Keratinocyte (primary cell): ENCODE results near the gene ANKS1B. TPM values are rescaled to one million over a fixed set of nuclear protein-coding genes. Genes with fewer than 3 reads are reported as not detected.

Experiments
- DNase-seq: peaks from one replicate; pipeline ENCODE4 v3.0.0-alpha.2; 2011; ENCODE audit warnings: low read depth, missing footprints, low spot score
- FAIRE-seq: peaks from 2 replicates; lab custom pipeline; 2011; peaks lifted over from hg19 to GRCh38; lab: Jason Lieb, UNC
- H2AFZ ChIP-seq: 2 replicates; pipeline ENCODE4 v1.6.0; 2012; ENCODE audit warnings: low read length, control low read depth, inconsistent platforms; ENCODE audit not compliant: control insufficient read depth
- H3K27ac ChIP-seq: 2 replicates; pipeline ENCODE4 v1.5.1; 2011; ENCODE audit warnings: low read length; ENCODE audit not compliant: control insufficient read depth, insufficient read depth
- H3K27me3 ChIP-seq: 3 replicates; pipeline ENCODE4 v1.6.0; 2011; ENCODE audit warnings: low read length; ENCODE audit not compliant: control insufficient read depth, insufficient read depth; ENCODE audit errors: extremely low read depth
- H3K36me3 ChIP-seq, 2 experiments: 2 replicates in 1 of 2; 3 replicates in 1 of 2; pipeline ENCODE4 v1.5.1; 2011; ENCODE audit warnings: low read length in 2 of 2, mild to moderate bottlenecking in 1 of 2; ENCODE audit not compliant: control insufficient read depth in 2 of 2, insufficient read depth in 2 of 2; ENCODE audit errors: extremely low read depth in 1 of 2
- H3K4me1 ChIP-seq: 3 replicates; pipeline ENCODE4 v1.5.1; 2011; ENCODE audit warnings: low read length; ENCODE audit not compliant: control insufficient read depth, insufficient read depth; ENCODE audit errors: extremely low read depth
- H3K4me2 ChIP-seq: 3 replicates; pipeline ENCODE4 v1.6.0; 2011; ENCODE audit warnings: low read depth, low read length; ENCODE audit not compliant: control insufficient read depth, insufficient read depth; ENCODE audit errors: extremely low read depth
- H3K4me3 ChIP-seq, 3 experiments: fragments of 200-600 bp in 1 of 3; sonication (generic) in 1 of 3; 2 replicates in 2 of 3; 3 replicates in 1 of 3; pipeline ENCODE4 v1.5.1; 2011 to 2016; ENCODE audit warnings: low read length in 3 of 3, mild to moderate bottlenecking in 3 of 3, control low read depth in 2 of 3, inconsistent platforms in 1 of 3, low read depth in 1 of 3, mixed read lengths in 1 of 3, mixed run types in 1 of 3, moderate library complexity in 1 of 3; ENCODE audit not compliant: control insufficient read depth in 2 of 3, insufficient read depth in 2 of 3; ENCODE audit errors: extremely low read depth in 1 of 3
- H3K79me2 ChIP-seq: 2 replicates; pipeline ENCODE4 v1.6.0; 2012; ENCODE audit warnings: low read length; ENCODE audit not compliant: control insufficient read depth, insufficient read depth
- H3K9ac ChIP-seq: 3 replicates; pipeline ENCODE4 v1.6.0; 2011; ENCODE audit warnings: low read length; ENCODE audit not compliant: control insufficient read depth, insufficient read depth; ENCODE audit errors: extremely low read depth
- H3K9me1 ChIP-seq: 3 replicates; pipeline ENCODE4 v1.6.0; 2011; ENCODE audit warnings: low read length; ENCODE audit not compliant: control insufficient read depth, insufficient read depth; ENCODE audit errors: extremely low read depth
- H3K9me3 ChIP-seq: 2 replicates; pipeline ENCODE4 v1.5.1; 2012; ENCODE audit warnings: low read depth, low read length; ENCODE audit not compliant: control insufficient read depth
- H4K20me1 ChIP-seq: 3 replicates; pipeline ENCODE4 v1.6.0; 2011; ENCODE audit warnings: low read length; ENCODE audit not compliant: control insufficient read depth, insufficient read depth; ENCODE audit errors: extremely low read depth
- EZH2 ChIP-seq: IDR thresholded peaks from one replicate; pipeline ENCODE4 v1.6.1; 2012; ENCODE audit warnings: inconsistent platforms, mild to moderate bottlenecking, low read length, moderate library complexity
- dilution Hi-C: fragments of 300-500 bp; cut with MboI; formaldehyde crosslinking; loops from one replicate; pipeline ENCODE4 v1.7.0; 2020; ENCODE audit warnings: low sequenced_read_pairs; ENCODE audit not compliant: extremely low pct_ligation_motif_present
- polyA plus RNA-seq, 5 experiments: library from polyadenylated mRNA; depleted of rRNA in 3 of 5; stranded (reverse) in 3 of 5; stranded (forward) in 1 of 5; unstranded in 1 of 5; fragments of >200 nt; gene quantifications; 1 replicate in 1 of 5; 2 replicates in 3 of 5; 3 replicates in 1 of 5; pipeline versions ENCODE4 v1.2.1 to v1.2.3, GENCODE V29; 2011 to 2012; ENCODE audit warnings: missing spikeins in 2 of 5, low read depth in 1 of 5, low replicate concordance in 1 of 5
- TF ChIP-seq, protein P1 (sequence below), 3 experiments: IDR thresholded peaks in 1 of 3; conservative IDR thresholded peaks in 1 of 3; optimal IDR thresholded peaks in 1 of 3; 2 replicates in 2 of 3; 3 replicates in 1 of 3; pipeline versions ENCODE3 to v1.5.1; 2011; ENCODE audit warnings: low read length in 3 of 3, mild to moderate bottlenecking in 3 of 3, moderate library complexity in 2 of 3, control low read depth in 1 of 3, inconsistent platforms in 1 of 3; ENCODE audit not compliant: insufficient read depth in 2 of 3; ENCODE audit errors: extremely low read depth in 1 of 3

The ANKS1B gene
- polyA plus RNA-seq, 1 donor (not counting 4 experiments of a cell fraction or from before 2014, with no cell fraction given), result not detected

DNA sequence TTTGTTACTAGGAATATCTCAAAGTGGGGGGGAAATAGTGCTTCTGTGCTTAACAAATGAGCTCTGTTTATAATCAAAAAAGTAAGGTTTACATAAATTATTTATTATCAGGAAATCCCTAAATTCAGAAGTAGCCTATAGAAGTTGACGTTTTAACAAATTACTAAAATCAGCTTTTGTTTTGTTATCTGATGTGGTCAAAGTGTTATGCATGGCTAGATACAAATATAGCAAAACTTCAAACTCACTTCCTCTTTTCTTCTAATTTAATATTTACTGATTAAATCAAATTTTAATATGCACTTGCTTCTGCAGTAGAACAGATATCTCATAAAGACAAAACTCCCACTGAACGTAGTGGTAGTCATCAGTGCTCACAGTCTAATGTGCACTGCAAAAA is 289.7 kb downstream of the ANKS1B start:
- H3K9ac ChIP-seq, result no peak overlapping the region
- DNase-seq (no peak), FAIRE-seq (no peak)
- dilution Hi-C loops, result no loop called here
- no peaks in the 10 kb centered on the region for H3K79me2 ChIP-seq
- H3K4me3 ChIP-seq, result no peak overlapping the region
- no peak overlapping the region for H2AFZ ChIP-seq
- H3K36me3 ChIP-seq, result no peaks in the 10 kb centered on the region
- no peaks in the 10 kb centered on the region for H4K20me1 ChIP-seq
- no peaks in the 10 kb centered on the region for H3K9me1 ChIP-seq
- no peaks in the 10 kb centered on the region for H3K27me3 ChIP-seq
- TF ChIP-seq, protein P1, sequence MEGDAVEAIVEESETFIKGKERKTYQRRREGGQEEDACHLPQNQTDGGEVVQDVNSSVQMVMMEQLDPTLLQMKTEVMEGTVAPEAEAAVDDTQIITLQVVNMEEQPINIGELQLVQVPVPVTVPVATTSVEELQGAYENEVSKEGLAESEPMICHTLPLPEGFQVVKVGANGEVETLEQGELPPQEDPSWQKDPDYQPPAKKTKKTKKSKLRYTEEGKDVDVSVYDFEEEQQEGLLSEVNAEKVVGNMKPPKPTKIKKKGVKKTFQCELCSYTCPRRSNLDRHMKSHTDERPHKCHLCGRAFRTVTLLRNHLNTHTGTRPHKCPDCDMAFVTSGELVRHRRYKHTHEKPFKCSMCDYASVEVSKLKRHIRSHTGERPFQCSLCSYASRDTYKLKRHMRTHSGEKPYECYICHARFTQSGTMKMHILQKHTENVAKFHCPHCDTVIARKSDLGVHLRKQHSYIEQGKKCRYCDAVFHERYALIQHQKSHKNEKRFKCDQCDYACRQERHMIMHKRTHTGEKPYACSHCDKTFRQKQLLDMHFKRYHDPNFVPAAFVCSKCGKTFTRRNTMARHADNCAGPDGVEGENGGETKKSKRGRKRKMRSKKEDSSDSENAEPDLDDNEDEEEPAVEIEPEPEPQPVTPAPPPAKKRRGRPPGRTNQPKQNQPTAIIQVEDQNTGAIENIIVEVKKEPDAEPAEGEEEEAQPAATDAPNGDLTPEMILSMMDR (optimal IDR thresholded peaks at IDR 0.05 in 1 of 3, IDR thresholded peaks at IDR 0.05 in 1 of 3, conservative IDR thresholded peaks at IDR 0.05 in 1 of 3; ENCODE audit: extremely low read depth in 1 of 3, insufficient read depth in 2 of 3, low read length in 3 of 3), result no peak
- no peak for TF ChIP-seq EZH2
- no peak overlapping the region for H3K27ac ChIP-seq
- H3K4me2 ChIP-seq, result no peak overlapping the region
- no peaks in the 10 kb centered on the region for H3K4me1 ChIP-seq
- H3K9me3 ChIP-seq, result no peaks in the 10 kb centered on the region

DNA sequence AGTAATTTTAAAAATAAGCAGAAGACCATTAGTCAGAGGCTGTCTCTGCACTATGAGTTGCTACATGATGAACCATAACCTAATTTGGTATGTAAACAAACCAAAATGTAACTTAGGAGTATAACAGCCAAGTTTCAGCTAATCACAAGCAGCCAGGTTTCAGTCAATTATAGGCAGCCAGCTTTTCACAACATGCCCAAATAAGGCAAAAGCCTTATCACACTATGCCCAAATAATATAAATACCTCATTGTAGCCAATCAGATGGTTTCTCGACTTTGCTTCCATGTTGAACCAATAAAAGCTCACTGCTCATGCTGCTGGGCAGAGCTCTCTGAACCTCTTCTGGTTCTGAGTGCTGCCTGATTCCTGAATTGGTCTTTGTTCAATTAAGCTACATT is 298.6 kb downstream of the ANKS1B start:
- no peaks in the 10 kb centered on the region for H3K79me2 ChIP-seq
- no peak overlapping the region for H3K4me3 ChIP-seq
- H3K9me1 ChIP-seq, result no peaks in the 10 kb centered on the region
- H3K36me3 ChIP-seq, result no peaks in the 10 kb centered on the region
- no peaks in the 10 kb centered on the region for H3K27me3 ChIP-seq
- no peaks in the 10 kb centered on the region for H3K4me1 ChIP-seq
- H2AFZ ChIP-seq, result no peak overlapping the region
- no peaks in the 10 kb centered on the region for H3K9me3 ChIP-seq
- H3K27ac ChIP-seq, result no peak overlapping the region
- H3K9ac ChIP-seq, result no peak overlapping the region
- no peak for FAIRE-seq
- no peak for DNase-seq
- H4K20me1 ChIP-seq, result no peaks in the 10 kb centered on the region
- no peak overlapping the region for H3K4me2 ChIP-seq
- no peak for TF ChIP-seq EZH2
- TF ChIP-seq, protein P1 (optimal IDR thresholded peaks at IDR 0.05 in 1 of 3, IDR thresholded peaks at IDR 0.05 in 1 of 3, conservative IDR thresholded peaks at IDR 0.05 in 1 of 3; ENCODE audit: extremely low read depth in 1 of 3, insufficient read depth in 2 of 3, low read length in 3 of 3), result no peak
- dilution Hi-C loops, result no loop called here
